Adrenal gland (tissue), 5 donors: ENCODE results near the gene AZGP1.

Experiments
- POLR2A ChIP-seq, 2 donors: fragments of 450-650 bp; IDR thresholded peaks; one replicate each; pipeline ENCODE4 v1.6.1; 2017; ENCODE audit warnings: antibody characterized with exemption in 2 of 2, mild to moderate bottlenecking in 2 of 2, moderate library complexity in 1 of 2
- TF ChIP-seq, protein P1 (sequence below), 6 experiments: fragments of 450-650 bp in 4 of 6; fragments of 200-600 bp in 2 of 6; sonication (generic) in 1 of 6; IDR thresholded peaks; 1 replicate in 5 of 6; 2 replicates in 1 of 6; pipeline versions ENCODE4 v1.5.1 to v1.8.0; 2016 to 2021; ENCODE audit warnings: antibody characterized with exemption in 6 of 6, mild to moderate bottlenecking in 2 of 6, moderate library complexity in 1 of 6
- donor health status: DM: no; HTN: no; CAD: no.

DNA sequence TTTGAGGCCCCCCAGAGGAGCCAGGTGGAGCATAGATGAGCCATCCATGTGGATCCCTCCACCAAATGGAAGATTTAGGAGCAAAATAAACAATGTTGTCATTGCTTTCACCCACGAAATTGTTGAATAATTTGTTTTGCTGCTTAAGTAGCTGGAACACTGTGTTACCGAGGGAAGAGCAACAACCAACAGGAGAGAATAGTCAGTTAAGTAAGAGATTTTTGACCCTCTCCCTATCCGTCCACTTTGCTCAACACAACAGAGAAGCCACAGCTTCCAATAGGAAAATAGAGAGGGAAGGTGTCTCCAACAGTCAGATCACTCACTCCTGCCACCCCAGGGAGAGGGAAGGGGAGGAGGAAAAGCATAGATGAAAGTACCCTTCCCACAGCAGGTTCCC, 35.7 kb upstream of the AZGP1 start:
- TF ChIP-seq, protein P1, sequence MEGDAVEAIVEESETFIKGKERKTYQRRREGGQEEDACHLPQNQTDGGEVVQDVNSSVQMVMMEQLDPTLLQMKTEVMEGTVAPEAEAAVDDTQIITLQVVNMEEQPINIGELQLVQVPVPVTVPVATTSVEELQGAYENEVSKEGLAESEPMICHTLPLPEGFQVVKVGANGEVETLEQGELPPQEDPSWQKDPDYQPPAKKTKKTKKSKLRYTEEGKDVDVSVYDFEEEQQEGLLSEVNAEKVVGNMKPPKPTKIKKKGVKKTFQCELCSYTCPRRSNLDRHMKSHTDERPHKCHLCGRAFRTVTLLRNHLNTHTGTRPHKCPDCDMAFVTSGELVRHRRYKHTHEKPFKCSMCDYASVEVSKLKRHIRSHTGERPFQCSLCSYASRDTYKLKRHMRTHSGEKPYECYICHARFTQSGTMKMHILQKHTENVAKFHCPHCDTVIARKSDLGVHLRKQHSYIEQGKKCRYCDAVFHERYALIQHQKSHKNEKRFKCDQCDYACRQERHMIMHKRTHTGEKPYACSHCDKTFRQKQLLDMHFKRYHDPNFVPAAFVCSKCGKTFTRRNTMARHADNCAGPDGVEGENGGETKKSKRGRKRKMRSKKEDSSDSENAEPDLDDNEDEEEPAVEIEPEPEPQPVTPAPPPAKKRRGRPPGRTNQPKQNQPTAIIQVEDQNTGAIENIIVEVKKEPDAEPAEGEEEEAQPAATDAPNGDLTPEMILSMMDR (IDR thresholded peaks at IDR 0.05): no peak
- no peak for TF ChIP-seq POLR2A (IDR thresholded peaks at IDR 0.05)
